ENCODE results near the gene MYO9A. TPM values are rescaled to one million over a fixed set of nuclear protein-coding genes. Genes with fewer than 3 reads are reported as not detected.
"Not testable (repeated sequence)": the region's sequence is repeated elsewhere in the genome, so short reads cannot be mapped to it uniquely, and the experiment has no call there.

Gene MYO9A
- total RNA-seq, 1 experiment from 2014 or later: 34.0 TPM

- no peaks in the 10 kb centered on the region for H3K27me3 ChIP-seq (ENCODE audit: insufficient read depth, low read depth)
- no peak for TF ChIP-seq CTCF (conservative IDR thresholded peaks at IDR 0.05)
- TF ChIP-seq EZH2 (IDR thresholded peaks at IDR 0.05; ENCODE audit: low read depth): no peak
- CTCF ChIA-PET: no interaction called here
- POLR2A ChIA-PET (ENCODE audit: unreplicated experiment): no interaction called here
- no peak overlapping the region for H3K4me3 ChIP-seq
- no peaks in the 10 kb centered on the region for H3K9me2 ChIP-seq (ENCODE audit: insufficient read depth)
- no peak for DNase-seq
- H4K20me1 ChIP-seq (ENCODE audit: insufficient read depth): no peaks in the 10 kb centered on the region
- no TSS peak for BruUV-seq (replicated peaks)
- no peak overlapping the region for H3K4me2 ChIP-seq
- H3K9me3 ChIP-seq (ENCODE audit: insufficient read depth, low read depth): no peaks in the 10 kb centered on the region
- intact Hi-C loops (cut with micrococcal nuclease; ENCODE audit: unreplicated experiment): no loop called here
- no peaks in the 10 kb centered on the region for H3F3A ChIP-seq (ENCODE audit: insufficient read depth, low read depth)
- no peak overlapping the region for H2AFZ ChIP-seq
- H3K27ac ChIP-seq: no peak overlapping the region
- H3K4me1 ChIP-seq (replicated peaks; ENCODE audit: insufficient read depth): no peaks in the 10 kb centered on the region
- no peaks in the 10 kb centered on the region for H3K79me2 ChIP-seq (ENCODE audit: low read depth)
- no peaks in the 10 kb centered on the region for H3K36me3 ChIP-seq (ENCODE audit: low read depth)
Observed at GRCh38 chr15:72058585-72058984, 59.4 kb downstream of the MYO9A start.

DNA sequence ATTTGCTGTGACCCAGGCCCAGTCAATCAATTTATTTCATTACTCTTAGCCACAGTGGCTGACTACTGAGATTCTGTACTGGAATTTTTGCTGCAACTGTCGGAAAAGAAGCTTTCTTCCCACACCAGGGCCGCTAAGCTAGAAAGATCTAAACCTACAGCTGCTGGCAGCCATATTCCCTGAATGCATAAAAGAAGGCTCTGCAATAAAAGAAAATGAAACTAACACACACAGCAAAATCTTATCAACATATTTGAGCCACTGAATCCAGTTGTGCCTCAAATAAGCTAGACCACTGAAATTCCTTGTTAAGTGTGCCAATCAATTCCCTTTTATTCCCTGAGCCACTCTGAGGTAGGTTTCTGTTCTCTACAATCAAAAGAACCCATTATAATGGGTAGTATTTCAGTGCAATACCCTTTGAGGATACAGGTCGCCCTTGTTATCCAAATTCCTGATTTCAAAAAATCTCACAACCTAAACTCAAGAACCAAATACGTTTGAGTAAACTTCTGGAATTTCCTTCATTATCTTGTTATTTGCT lies 60.3 kb downstream of the MYO9A start:
- H3K27ac ChIP-seq: no peak overlapping the region
- no peak overlapping the region for H3K4me2 ChIP-seq
- TF ChIP-seq EZH2 (IDR thresholded peaks at IDR 0.05; ENCODE audit: low read depth) (no peak), CTCF (conservative IDR thresholded peaks at IDR 0.05) (no peak)
- no peaks in the 10 kb centered on the region for H3K27me3 ChIP-seq (ENCODE audit: insufficient read depth, low read depth)
- no peaks in the 10 kb centered on the region for H3K36me3 ChIP-seq (ENCODE audit: low read depth)
- no peaks in the 10 kb centered on the region for H4K20me1 ChIP-seq (ENCODE audit: insufficient read depth)
- H2AFZ ChIP-seq: no peak overlapping the region
- no peak overlapping the region for H3K4me3 ChIP-seq
- no peaks in the 10 kb centered on the region for H3F3A ChIP-seq (ENCODE audit: insufficient read depth, low read depth)
- no peaks in the 10 kb centered on the region for H3K9me2 ChIP-seq (ENCODE audit: insufficient read depth)
- ChIA-PET POLR2A (ENCODE audit: unreplicated experiment) (no interaction called here), CTCF (no interaction called here)
- H3K4me1 ChIP-seq (replicated peaks; ENCODE audit: insufficient read depth): no peaks in the 10 kb centered on the region
- no peaks in the 10 kb centered on the region for H3K9me3 ChIP-seq (ENCODE audit: insufficient read depth, low read depth)
- no peak for DNase-seq
- no peaks in the 10 kb centered on the region for H3K79me2 ChIP-seq (ENCODE audit: low read depth)
- intact Hi-C loops (cut with micrococcal nuclease; ENCODE audit: unreplicated experiment): no loop called here
- no TSS peak for BruUV-seq (replicated peaks)

DNA sequence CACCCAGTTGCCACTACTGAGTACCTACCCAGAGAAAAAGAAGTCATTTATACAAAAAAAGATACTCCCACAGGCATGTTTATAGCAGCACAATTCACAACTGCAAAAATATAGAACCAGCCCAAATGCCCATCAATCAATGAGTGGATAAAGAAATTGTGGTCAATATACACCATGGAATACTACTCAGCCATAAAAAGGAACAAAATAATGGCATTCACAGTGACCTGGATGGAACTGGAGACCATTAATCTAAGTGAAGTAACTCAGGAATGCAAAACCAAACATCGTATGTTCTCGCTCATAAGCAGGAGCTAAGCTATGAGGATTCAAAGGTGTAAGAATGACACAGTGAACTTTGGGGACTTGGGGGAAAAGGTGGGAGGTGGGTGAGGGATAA lies 61.7 kb downstream of the MYO9A start:
- H3K4me2 ChIP-seq; intact Hi-C loops (cut with micrococcal nuclease; ENCODE audit: unreplicated experiment); BruUV-seq (replicated peaks); H3K9me2 ChIP-seq (ENCODE audit: insufficient read depth); H3K4me1 ChIP-seq (replicated peaks; ENCODE audit: insufficient read depth); H3K36me3 ChIP-seq (ENCODE audit: low read depth); H3K4me3 ChIP-seq; H3K9me3 ChIP-seq (ENCODE audit: insufficient read depth, low read depth); H2AFZ ChIP-seq; DNase-seq; H3F3A ChIP-seq (ENCODE audit: insufficient read depth, low read depth); H3K79me2 ChIP-seq (ENCODE audit: low read depth); CTCF ChIA-PET; H4K20me1 ChIP-seq (ENCODE audit: insufficient read depth); H3K27ac ChIP-seq; H3K27me3 ChIP-seq (ENCODE audit: insufficient read depth, low read depth); POLR2A ChIA-PET (ENCODE audit: unreplicated experiment): not testable (repeated sequence)

DNA sequence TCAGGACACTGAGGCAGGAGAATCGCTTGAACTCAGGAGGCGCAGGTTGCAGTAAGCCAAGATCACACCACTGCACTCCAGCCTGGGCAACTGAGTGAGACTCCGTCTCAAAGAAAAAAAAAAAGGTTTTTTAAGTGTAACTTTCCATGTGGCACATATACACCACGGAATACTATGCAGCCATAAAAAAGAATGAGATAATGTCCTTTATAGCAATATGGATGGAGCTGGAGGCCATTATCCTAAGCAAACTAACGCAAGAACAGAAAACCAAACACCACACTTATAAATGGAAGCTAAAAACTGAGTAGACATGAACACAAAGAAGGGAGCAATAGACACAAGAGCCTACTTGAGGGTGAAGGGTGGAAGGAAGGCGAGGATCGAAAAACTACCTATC lies 64.7 kb downstream of the MYO9A start:
- H3F3A ChIP-seq (ENCODE audit: insufficient read depth, low read depth); DNase-seq; intact Hi-C loops (cut with micrococcal nuclease; ENCODE audit: unreplicated experiment); H3K79me2 ChIP-seq (ENCODE audit: low read depth); H3K4me3 ChIP-seq; BruUV-seq (replicated peaks); H3K27ac ChIP-seq; H3K9me2 ChIP-seq (ENCODE audit: insufficient read depth); H3K27me3 ChIP-seq (ENCODE audit: insufficient read depth, low read depth); CTCF ChIA-PET; H3K36me3 ChIP-seq (ENCODE audit: low read depth); POLR2A ChIA-PET (ENCODE audit: unreplicated experiment); H2AFZ ChIP-seq; H3K4me1 ChIP-seq (replicated peaks; ENCODE audit: insufficient read depth); H3K4me2 ChIP-seq; H3K9me3 ChIP-seq (ENCODE audit: insufficient read depth, low read depth); H4K20me1 ChIP-seq (ENCODE audit: insufficient read depth): not testable (repeated sequence)
